GM06990 (cell line): Measurements from ENCODE around the gene TMEM248.

Experiments used
- DNase-seq: peaks from one replicate; pipeline ENCODE4 v3.0.0-alpha.2; 2011; ENCODE audit not compliant: insufficient read length; ENCODE audit errors: extremely low read depth
- H3K27me3 ChIP-seq: replicated peaks from 2 replicates; pipeline ENCODE4 v1.6.0; 2011; ENCODE audit warnings: low read length; ENCODE audit not compliant: control insufficient read depth, insufficient read depth
- H3K36me3 ChIP-seq: 2 replicates; pipeline ENCODE4 v1.5.1; 2011; ENCODE audit warnings: low read length; ENCODE audit not compliant: control insufficient read depth, insufficient read depth
- H3K4me3 ChIP-seq: replicated peaks from 2 replicates; pipeline ENCODE4 v1.5.1; 2011; ENCODE audit warnings: low read depth, mild to moderate bottlenecking, control low read depth, low read length
- CTCF ChIP-seq: IDR thresholded peaks from 2 replicates; pipeline ENCODE4 v1.5.1; 2011; ENCODE audit warnings: low read length, control low read depth, mild to moderate bottlenecking, inconsistent platforms; ENCODE audit not compliant: insufficient read depth, poor library complexity, severe bottlenecking

The TMEM248 gene

GRCh38 chr7:66921918-66922486 lies 977 bp downstream of the TMEM248 start:
- DNase-seq = no peak
- no peaks in the 10 kb centered on the region; the same call in 1 of the 2 replicates for H3K36me3 ChIP-seq

GRCh38 chr7:66925255-66925654 lies 4.2 kb downstream of the TMEM248 start:
- DNase-seq = no peak
- Histone ChIP-seq H3K27me3 (no peaks in the 10 kb centered on the region), H3K4me3 (no peak overlapping the region), H3K36me3 (peaks cover 5% of the 10 kb centered on the region)
- TF ChIP-seq CTCF = no peak

More at GRCh38 chr7:66921918-66922486, 977 bp downstream of the TMEM248 start:
- Histone ChIP-seq H3K4me3 (peak overlapping the region; percentile 99), H3K27me3 (no peaks in the 10 kb centered on the region)
- TF ChIP-seq CTCF = no peak

DNA sequence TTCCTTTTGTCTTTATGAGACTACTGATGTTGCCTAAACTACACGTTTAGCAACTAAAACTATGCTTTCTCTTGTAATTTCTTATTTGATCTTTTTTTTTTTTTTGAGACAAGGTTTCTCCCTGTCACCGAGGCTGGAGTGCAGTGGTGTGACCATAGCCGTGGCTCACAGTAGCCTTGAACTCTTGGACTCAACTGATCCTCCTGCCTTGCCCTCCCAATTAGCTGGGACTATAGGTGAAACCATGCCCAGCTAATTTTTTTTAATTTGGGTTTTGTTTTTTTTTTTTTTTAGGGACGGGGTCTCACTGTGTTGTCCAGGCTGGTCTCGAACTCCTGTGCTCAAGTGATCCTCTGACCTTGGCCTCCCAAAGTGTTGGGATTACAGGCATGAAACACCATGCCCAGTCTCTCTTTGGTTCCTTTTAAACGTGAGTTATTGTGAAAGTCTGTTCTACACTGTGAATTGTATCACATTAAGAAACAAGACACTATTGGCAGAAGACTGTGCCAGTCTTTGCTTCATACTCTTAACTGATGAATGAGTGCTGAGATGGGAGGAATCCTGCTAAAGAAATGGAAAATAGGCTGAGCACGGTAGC lies 6.4 kb downstream of the TMEM248 start:
- Histone ChIP-seq H3K36me3 (peaks cover 8% of the 10 kb centered on the region), H3K4me3 (no peak overlapping the region), H3K27me3 (no peaks in the 10 kb centered on the region)
- DNase-seq = no peak
- TF ChIP-seq CTCF = no peak

DNA sequence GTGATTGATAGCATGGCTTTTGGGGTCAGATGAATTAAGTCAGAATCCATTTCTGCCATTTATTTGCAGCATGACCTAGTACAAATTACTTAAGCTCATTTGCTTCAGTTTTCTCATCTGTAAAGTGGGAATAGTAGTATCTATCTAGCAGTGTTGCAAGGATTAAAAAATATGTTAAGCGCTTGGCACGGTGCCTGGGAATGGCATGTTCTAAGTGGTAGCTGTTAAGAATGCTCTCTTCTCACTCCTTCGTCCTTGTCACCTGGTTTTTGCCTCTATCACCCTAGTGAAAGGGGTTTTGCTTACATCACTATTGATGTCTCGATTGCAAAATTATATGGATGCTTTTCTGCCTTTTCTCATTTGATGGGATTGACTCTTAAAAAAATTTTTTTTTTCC lies 7.4 kb downstream of the TMEM248 start:
- DNase-seq = no peak
- peaks cover 8% of the 10 kb centered on the region for H3K36me3 ChIP-seq
- TF ChIP-seq CTCF = no peak
- H3K4me3 ChIP-seq = no peak overlapping the region
- H3K27me3 ChIP-seq = no peaks in the 10 kb centered on the region

DNA sequence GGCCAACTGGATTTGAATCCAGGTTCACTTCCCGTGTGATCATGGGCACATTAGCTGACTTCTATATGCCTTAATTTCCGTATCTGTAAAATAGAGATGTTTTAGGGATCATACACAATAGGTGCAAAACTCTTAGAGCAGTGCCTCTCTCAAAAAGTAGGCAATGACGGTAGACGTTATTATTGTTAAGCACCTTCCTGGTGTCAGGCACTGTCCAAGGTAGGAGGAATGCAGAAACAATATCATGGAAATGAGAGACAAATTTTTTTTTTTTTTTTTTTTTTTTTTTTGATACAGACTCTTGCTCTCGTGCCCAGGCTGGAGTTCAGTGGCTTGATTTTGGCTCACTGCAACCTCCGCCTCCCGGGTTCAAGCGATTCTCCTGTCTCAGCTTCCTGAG lies 8.1 kb downstream of the TMEM248 start:
- H3K36me3 ChIP-seq = peaks cover 8% of the 10 kb centered on the region
- no peak for TF ChIP-seq CTCF
- no peak overlapping the region for H3K4me3 ChIP-seq
- no peaks in the 10 kb centered on the region for H3K27me3 ChIP-seq
- DNase-seq = no peak

- no peak for DNase-seq
- Histone ChIP-seq H3K27me3 (no peaks in the 10 kb centered on the region), H3K4me3 (no peak overlapping the region), H3K36me3 (peaks cover 8% of the 10 kb centered on the region)
- no peak for TF ChIP-seq CTCF
These were observed 8.9 kb downstream of the TMEM248 start for GRCh38 chr7:66929935-66930334.
